Activated CD8-positive, alpha-beta memory T cell treated with anti-CD3 and anti-CD28 coated beads, Interleukin-2, amount 50 U/mL, for 4 hours (primary cell): ENCODE results near the gene C12orf50.
"Not testable (repeated sequence)": the region's sequence is repeated elsewhere in the genome, so short reads cannot be mapped to it uniquely, and the experiment has no call there.

Experiments
- DNase-seq: peaks from one replicate; pipeline ENCODE4 v3.0.0-alpha.2; 2020

Gene C12orf50

DNA sequence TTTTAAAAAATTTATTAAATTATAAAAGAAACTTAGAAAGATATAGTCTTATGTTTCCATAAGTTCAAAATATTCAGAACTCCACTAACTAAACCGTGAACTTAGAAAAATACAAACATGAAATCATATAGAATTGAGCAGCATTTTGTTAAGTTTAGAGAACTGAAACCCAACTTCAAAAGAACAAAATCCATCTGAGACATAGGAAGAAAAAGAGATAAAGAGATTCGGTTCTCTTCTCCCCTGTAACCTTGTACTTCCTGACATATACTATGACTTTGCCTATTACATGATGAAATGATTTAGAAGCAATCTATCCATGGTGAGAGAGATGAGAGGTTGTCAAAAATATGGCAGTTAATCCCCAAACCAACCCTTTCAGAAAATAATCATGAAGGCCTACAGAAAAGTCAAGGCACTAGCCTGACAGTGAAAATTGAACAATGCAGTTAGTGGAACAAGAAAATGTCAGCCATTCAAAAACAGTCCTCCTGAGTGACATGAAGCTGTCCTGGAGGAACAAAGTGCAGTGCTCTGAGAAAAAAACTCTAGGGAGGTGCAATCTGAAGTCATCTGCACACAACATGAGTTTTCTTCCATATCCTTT is 44.0 kb downstream of the C12orf50 start:
- DNase-seq: no peak

DNA sequence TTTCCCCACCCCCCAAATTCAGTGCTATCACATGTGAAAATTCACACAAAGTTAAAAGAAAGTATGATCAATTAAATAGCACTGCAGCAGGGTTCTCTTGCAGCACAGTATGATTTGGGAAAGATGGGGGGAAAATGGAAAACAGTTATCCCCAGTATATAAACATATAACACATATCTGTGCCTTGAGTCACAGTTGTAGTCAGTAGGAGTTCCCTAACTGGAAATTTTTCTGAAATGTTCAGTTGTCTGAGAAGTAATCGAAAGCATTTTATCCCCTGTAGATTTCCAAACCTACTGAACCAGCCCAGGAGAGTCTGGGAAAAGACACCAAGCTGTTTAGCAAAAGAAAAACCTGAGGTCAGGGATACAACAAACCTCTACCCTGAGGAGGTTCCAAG is 47.0 kb downstream of the C12orf50 start:
- no peak for DNase-seq

- DNase-seq: no peak
Measured at GRCh38 chr12:87981495-87981894, 47.7 kb downstream of the C12orf50 start.

DNA sequence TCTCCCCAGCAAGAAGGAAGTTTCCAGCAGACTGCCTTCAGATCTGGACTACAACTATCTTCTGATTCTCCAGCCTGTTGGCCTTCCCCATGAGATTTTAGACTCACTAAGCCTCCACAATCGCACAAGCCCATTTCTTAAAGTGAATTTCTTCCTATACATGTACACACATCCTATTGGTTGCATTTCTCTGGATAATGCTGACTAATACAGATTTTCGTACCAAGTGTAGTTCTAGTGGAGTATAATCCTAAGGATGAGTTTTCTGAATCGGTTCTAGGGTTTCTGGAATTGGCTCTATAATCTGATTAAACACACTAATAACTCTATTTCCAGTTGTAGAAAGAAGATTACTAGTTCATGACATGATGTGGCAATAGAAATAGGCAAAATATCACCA is 53.3 kb downstream of the C12orf50 start:
- DNase-seq: no peak

DNA sequence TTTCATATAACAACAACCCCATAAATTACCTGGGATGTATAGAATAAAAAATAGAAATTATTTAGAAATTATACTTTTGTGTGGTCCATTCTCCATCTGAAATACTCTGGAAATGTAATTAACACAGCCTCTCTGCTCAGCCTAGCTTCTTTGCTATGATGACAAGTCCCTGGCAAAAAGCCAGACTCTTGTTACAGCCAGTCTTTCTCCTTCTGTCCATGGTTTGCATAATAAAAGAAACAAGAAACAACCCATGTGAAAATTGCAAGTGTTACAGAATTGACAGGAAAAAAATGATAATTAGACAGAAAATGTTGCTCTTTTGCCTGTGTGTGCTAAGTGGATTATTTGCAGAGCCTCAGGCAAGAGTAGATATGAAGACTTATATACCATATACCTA is 61.3 kb downstream of the C12orf50 start:
- no peak for DNase-seq

DNA sequence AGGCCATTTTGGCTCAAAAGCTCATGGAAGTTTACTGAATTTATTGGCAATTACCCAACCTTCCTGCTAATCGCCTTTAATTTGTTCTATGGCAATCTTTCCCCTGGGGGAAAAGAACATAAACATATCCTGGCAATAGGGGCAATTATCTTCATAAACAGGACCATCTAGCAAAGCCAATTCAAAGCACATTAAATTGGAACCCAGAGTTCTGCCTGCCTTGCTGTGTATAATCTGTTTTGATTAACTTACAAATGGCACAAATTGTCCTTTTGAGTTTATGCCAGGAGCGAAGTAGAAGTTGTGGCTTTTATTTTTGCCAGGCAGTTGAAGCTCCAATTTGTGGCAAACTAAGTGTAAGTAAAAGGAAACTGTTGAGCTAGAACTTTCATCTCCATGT is 68.6 kb downstream of the C12orf50 start:
- DNase-seq: no peak

GRCh38 chr12:87954028-87954427 is 75.2 kb downstream of the C12orf50 start:
- not testable (repeated sequence) for DNase-seq

GRCh38 chr12:87953256-87953860 is 75.8 kb downstream of the C12orf50 start:
- no peak for DNase-seq

- DNase-seq: no peak
Measured at GRCh38 chr12:87952850-87953249, 76.4 kb downstream of the C12orf50 start.

DNA sequence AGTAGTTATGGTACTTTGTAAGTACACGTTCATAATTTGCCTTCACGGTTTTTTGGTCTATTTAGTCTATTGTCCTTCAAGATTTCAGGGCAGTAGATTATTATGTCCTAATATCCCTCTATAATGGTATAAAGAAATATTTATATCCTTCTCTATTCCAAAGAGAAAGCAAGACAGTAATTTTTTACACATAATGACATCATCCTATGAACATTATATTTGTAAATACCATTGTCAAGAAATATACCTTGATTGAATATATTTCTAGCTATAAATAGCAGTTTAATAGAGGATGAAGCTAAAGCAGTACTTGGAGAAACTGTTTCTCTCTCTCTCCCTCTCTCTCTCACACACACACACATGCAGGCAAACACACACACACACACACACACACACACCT is 77.0 kb downstream of the C12orf50 start:
- no peak for DNase-seq

- DNase-seq: no peak
Measured at GRCh38 chr12:87943762-87944161, 85.4 kb downstream of the C12orf50 start.

DNA sequence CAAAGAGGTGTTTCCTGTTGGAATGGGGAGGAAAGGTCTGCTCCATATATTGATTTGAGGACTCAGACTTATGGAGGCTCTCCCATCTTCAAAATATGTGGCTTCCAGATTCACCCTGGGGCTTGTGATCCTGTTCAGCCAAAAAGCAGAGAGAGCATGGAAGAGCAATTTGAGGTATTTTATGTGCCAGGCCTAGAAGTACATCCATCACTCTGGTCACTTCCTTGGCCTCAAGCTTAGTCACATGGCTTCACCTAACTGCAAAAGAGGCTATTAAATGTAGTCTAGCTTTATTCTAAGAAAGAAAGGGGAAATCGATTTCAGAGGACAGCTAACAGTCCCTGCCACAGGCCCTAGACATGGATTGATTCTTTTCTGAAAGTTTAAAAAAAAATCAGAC is 86.2 kb downstream of the C12orf50 start:
- no peak for DNase-seq

DNA sequence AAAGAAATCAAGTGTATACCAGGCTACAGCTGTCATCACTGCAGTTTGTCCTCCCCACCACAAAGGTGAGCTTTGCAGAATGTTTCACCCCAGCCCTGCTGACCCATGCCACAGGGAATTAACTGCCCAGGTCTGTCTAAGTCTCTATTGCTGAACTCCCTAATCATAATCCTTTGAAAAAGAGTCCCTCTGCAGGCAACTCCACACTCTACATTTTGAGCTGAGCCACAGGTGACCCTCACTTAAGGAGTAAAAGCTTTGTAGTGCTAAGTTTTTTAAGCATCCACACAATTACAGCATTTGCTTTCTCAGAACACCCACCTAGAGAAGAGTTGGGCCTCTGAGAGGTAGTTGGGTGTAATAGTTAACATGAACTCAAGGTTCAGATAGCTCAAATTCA is 90.0 kb downstream of the C12orf50 start:
- DNase-seq: no peak

GRCh38 chr12:87935216-87935615 is 94.0 kb downstream of the C12orf50 start:
- no peak for DNase-seq

DNA sequence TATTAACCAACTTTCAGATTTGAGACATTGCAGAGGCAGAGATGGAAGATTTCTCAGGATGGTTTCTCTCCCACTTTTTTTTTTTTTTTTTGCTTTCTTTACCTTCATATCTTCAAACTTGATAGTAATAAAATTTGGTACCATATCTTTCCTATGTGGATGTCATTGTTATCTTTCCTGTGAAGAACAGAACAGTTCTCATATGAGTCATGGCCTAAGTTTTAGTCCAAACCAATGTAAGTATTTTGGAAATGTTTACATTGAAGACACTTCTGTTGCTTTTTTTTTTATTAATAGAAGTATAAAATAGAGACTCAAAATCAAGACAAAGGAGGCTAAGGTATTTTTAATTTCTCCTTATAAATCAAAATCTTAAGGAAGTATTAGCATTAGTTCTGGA is 95.2 kb downstream of the C12orf50 start:
- DNase-seq: no peak

- DNase-seq: no peak
Measured at GRCh38 chr12:87931812-87932211, 97.4 kb downstream of the C12orf50 start.

GRCh38 chr12:87930627-87931026 is 98.6 kb downstream of the C12orf50 start:
- DNase-seq: no peak
